Activated CD8-positive, alpha-beta memory T cell treated with anti-CD3 and anti-CD28 coated beads, Interleukin-2, amount 50 U/mL, for 48 hours (primary cell): ENCODE measurements around the gene UHMK1.
"Not testable (repeated sequence)": the region's sequence is repeated elsewhere in the genome, so short reads cannot be mapped to it uniquely, and the experiment has no call there.

Experiments
- DNase-seq: peaks from one replicate; pipeline ENCODE4 v3.0.0-alpha.2; 2020

The UHMK1 gene

DNA sequence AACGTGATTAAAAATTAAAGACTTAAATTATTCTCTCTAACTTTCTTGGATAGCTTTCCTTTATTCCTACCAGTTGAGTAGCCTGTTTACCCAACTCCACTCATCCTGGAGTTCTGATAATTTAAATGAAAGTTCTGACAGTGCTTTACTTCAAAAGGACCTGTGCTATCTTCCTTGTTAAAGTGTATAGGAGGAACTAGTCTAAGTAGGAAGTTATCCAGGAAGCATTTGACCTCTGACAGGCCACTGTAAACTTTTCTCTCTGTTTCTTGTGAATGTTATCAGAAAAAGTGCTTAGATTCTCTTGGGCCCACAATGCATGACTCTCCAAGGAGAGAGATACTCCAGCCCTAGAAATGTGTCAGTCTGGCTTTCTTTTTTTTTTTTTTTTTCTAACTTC lies 73.1 kb downstream of the UHMK1 start:
- no peak for DNase-seq

DNA sequence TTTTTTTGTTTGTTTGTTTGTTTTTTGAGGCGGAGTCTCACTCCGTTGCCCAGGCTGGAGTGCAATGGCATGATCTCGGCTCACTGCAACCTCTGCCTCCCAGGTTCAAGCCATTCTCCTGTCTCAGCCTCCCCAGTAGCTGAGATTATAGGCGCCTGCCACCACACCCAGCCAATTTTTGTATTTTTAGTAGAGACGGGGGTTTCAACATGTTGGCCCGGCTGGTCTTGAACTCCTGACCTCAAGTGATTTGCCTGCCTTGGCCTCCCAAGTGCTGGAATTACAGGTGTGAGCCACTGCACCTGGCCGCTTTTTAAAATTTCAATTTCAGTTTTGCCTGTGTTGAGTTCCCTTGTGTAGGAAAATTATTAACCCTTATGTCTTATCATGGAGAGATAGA lies 73.5 kb downstream of the UHMK1 start:
- not testable (repeated sequence) for DNase-seq

DNA sequence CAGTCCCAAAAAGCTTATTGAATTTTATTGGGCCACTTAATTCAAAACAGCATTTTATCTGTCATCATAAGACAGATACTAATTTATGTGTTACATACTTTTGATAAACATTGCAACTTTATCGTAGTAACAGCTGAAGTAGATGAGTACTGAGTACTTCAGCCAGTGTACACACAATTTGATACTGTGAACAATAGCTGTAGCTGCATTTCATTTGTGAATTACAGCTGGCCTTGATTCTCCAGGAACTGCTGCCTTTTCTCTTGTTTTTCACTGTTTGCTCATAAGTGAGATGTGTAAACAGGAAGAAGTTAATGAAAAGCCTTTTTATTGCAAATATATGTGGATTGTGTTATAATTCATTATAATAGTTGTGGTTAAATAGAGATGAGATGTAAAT lies 74.1 kb downstream of the UHMK1 start:
- DNase-seq = no peak

DNA sequence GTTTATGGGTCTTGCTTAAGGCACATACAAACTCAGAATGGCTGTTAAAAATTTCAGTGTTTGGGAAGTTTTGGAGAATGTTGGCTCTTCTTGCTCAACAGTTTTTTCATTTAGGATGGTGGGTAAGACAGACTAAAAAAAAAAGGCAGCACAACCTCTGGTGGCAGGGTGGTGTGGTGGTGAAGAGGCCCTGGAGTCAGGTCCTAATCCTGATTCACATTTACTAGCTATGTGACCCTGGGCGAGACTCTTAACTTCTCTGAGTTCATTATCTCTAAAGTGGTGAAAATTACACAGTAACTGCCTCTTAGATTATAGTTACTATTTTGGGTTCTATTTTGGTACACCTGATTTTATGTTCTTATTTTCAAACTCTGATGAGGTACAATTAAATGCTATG lies 75.5 kb downstream of the UHMK1 start:
- no peak for DNase-seq

DNA sequence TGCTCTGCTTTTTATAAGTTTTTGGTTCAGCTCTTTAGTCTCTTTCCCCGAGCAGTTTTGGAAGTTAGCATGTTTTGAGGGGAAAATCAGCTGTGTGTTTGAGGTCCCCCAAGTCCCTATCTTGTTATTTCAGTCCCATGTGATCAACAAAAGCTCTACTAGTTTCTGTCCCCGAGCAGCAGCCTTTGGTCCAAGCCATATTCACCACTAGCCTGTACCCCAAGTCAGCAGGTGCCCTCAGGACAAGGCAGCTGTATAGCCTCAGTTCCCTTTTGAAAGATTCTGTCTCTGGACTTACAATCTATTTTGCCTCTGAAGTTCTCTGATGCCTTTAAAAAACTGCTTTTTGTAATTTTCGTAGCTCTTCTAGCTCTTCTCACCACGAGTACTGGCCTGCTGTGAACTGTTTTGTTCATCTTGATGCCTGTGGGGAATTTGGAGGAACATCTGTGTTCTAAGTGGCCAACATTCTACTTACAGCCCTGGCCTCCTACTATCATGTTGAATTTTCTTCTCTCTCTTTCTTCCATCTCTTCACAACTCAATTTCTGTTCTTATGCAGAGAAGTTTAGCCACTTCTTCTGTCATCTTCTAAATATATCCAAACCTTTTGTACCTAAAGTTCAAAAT lies 80.6 kb downstream of the UHMK1 start:
- DNase-seq = no peak

DNA sequence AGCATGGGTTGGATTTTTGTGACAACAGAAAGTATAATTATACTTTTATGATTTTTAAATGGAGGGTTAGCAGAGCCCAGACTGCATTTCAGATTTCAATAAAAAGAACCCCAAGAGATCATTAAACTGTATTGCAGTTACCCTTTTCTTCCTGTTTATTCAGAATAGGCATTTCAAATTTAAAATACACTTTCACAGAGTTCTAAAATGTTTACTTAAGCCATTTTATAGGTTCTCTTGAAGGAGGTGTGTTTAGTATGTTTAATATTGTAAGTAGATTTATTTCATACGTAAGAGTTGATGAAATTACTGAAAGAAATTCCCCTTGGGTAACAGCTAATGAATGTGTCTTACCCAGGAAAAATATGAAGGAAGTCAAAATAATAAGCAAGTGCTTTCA lies 81.3 kb downstream of the UHMK1 start:
- DNase-seq = no peak
